ENCODE data around the gene DDX51. TPM values are rescaled to one million over a fixed set of nuclear protein-coding genes. Genes with fewer than 3 reads are reported as not detected.

DDX51 gene
- total and polyA plus RNA-seq, 2 experiments from 2014 or later = 12.4 to 18.3 TPM

DNA sequence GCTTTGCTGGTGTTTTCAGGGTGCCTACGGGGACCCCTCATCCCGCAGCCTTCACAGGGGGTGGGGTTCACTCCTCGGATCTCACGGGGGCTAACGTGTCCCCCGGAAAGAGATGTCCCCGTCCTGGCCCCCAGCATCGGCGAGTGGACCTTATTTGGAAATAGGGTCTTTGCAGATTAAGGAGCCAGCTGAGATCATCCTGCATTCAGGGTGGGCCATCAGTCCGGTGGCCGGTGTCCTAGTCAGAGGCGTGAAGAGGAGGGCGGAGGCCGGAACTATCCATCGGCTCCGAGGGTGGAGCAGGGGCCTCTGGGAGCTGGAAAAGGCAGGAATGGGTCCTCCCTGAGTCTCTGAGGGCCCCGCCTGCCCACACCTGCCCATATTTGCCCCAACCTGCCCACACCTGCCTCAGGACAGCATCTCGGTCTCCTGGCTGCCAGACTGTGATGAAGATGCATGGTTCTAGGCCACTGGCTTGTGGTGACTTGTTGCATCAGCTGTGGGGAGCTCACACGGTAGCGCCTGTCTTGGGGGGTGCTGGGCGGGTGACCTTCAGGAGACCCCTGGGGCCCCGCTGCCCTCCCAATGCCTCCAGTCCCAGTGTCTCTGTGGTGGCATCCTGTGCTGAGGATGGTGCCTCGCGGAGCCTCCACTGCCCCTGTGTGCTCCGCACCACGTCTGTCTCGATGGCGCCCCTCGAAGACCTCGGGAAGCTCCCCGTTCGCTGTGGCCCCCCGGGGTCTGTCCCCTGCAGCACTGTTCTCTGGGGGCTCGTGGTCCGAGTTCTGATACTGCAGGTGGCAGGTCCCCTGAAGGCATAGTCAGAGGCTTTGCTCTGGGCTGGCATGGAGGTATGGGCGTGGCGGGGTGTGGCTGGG is 14.8 kb upstream of the DDX51 start (continued):
- TF ChIP-seq, protein P1, sequence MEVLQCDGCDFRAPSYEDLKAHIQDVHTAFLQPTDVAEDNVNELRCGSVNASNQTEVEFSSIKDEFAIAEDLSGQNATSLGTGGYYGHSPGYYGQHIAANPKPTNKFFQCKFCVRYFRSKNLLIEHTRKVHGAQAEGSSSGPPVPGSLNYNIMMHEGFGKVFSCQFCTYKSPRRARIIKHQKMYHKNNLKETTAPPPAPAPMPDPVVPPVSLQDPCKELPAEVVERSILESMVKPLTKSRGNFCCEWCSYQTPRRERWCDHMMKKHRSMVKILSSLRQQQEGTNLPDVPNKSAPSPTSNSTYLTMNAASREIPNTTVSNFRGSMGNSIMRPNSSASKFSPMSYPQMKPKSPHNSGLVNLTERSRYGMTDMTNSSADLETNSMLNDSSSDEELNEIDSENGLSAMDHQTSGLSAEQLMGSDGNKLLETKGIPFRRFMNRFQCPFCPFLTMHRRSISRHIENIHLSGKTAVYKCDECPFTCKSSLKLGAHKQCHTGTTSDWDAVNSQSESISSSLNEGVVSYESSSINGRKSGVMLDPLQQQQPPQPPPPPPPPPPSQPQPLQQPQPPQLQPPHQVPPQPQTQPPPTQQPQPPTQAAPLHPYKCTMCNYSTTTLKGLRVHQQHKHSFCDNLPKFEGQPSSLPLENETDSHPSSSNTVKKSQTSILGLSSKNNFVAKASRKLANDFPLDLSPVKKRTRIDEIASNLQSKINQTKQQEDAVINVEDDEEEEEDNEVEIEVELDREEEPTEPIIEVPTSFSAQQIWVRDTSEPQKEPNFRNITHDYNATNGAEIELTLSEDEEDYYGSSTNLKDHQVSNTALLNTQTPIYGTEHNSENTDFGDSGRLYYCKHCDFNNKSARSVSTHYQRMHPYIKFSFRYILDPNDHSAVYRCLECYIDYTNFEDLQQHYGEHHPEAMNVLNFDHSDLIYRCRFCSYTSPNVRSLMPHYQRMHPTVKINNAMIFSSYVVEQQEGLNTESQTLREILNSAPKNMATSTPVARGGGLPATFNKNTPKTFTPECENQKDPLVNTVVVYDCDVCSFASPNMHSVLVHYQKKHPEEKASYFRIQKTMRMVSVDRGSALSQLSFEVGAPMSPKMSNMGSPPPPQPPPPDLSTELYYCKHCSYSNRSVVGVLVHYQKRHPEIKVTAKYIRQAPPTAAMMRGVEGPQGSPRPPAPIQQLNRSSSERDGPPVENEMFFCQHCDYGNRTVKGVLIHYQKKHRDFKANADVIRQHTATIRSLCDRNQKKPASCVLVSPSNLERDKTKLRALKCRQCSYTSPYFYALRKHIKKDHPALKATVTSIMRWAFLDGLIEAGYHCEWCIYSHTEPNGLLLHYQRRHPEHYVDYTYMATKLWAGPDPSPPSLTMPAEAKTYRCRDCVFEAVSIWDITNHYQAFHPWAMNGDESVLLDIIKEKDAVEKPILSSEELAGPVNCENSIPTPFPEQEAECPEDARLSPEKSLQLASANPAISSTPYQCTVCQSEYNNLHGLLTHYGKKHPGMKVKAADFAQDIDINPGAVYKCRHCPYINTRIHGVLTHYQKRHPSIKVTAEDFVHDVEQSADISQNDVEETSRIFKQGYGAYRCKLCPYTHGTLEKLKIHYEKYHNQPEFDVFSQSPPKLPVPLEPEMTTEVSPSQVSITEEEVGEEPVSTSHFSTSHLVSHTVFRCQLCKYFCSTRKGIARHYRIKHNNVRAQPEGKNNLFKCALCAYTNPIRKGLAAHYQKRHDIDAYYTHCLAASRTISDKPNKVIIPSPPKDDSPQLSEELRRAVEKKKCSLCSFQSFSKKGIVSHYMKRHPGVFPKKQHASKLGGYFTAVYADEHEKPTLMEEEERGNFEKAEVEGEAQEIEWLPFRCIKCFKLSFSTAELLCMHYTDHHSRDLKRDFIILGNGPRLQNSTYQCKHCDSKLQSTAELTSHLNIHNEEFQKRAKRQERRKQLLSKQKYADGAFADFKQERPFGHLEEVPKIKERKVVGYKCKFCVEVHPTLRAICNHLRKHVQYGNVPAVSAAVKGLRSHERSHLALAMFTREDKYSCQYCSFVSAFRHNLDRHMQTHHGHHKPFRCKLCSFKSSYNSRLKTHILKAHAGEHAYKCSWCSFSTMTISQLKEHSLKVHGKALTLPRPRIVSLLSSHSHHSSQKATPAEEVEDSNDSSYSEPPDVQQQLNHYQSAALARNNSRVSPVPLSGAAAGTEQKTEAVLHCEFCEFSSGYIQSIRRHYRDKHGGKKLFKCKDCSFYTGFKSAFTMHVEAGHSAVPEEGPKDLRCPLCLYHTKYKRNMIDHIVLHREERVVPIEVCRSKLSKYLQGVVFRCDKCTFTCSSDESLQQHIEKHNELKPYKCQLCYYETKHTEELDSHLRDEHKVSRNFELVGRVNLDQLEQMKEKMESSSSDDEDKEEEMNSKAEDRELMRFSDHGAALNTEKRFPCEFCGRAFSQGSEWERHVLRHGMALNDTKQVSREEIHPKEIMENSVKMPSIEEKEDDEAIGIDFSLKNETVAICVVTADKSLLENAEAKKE (CRISPR knock-in tag; IDR thresholded peaks at IDR 0.05) = no peak

DNA sequence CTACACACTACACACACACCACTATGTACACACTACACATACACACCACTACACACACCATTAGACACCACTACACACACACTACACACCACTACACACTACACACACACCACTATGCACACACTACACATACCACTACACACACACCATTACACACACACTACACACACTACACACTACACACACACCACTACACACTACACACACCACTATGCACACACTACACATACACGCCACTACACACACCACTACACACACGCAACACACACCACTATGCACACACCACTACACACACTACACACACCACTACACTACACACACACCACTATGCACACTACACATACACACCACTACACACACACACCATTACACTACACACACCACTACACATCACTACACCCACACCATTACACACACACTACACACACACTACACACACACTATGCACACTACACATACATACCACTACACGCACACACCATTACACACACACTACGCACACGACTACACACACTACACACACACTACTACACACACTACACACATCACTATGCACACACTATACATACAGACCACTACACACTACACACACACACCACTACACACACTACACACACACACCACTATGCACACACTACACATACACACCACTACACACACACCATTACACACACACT is 13.8 kb upstream of the DDX51 start:
- Histone ChIP-seq H3K4me1 (ENCODE audit: insufficient read depth) (no peaks in the 10 kb centered on the region), H4K20me1 (replicated peaks; ENCODE audit: insufficient read depth) (no peaks in the 10 kb centered on the region), H3F3A (replicated peaks; ENCODE audit: low read depth) (peaks cover 24% of the 10 kb centered on the region), H2AFZ (no peak overlapping the region), H3K79me2 (replicated peaks; ENCODE audit: insufficient read depth) (no peaks in the 10 kb centered on the region), H3K27ac (ENCODE audit: low read depth) (no peak overlapping the region), H3K27me3 (ENCODE audit: insufficient read depth) (no peaks in the 10 kb centered on the region), H3K4me3 (no peak overlapping the region), H3K9me2 (ENCODE audit: insufficient read depth) (no peaks in the 10 kb centered on the region), H3K36me3 (ENCODE audit: insufficient read depth) (no peaks in the 10 kb centered on the region), H3K4me2 (no peak overlapping the region)
- no peaks in the 10 kb centered on the region for H3K4me1 Mint-ChIP-seq
- no peaks in the 10 kb centered on the region for H3K9me3 Mint-ChIP-seq
- DNase-seq (ENCODE audit: low spot score) (no peak), ATAC-seq (no peak)
- no peak overlapping the region for H3K27ac Mint-ChIP-seq
- peaks cover 13% of the 10 kb centered on the region for H3K27me3 Mint-ChIP-seq (ENCODE audit: insufficient read depth, low read depth, poor library complexity)
- H3K4me3 Mint-ChIP-seq = no peak overlapping the region
- no peaks in the 10 kb centered on the region; the same call in 1 of the 3 replicates for H3K36me3 Mint-ChIP-seq (ENCODE audit: low read depth)
- TF ChIP-seq CREB1 (CRISPR knock-in tag; IDR thresholded peaks at IDR 0.05; ENCODE audit: low read depth) = no peak
- no peak for TF ChIP-seq EZH2phosphoT487 (IDR thresholded peaks at IDR 0.05; ENCODE audit: unreplicated experiment)
- TF ChIP-seq, protein P2, sequence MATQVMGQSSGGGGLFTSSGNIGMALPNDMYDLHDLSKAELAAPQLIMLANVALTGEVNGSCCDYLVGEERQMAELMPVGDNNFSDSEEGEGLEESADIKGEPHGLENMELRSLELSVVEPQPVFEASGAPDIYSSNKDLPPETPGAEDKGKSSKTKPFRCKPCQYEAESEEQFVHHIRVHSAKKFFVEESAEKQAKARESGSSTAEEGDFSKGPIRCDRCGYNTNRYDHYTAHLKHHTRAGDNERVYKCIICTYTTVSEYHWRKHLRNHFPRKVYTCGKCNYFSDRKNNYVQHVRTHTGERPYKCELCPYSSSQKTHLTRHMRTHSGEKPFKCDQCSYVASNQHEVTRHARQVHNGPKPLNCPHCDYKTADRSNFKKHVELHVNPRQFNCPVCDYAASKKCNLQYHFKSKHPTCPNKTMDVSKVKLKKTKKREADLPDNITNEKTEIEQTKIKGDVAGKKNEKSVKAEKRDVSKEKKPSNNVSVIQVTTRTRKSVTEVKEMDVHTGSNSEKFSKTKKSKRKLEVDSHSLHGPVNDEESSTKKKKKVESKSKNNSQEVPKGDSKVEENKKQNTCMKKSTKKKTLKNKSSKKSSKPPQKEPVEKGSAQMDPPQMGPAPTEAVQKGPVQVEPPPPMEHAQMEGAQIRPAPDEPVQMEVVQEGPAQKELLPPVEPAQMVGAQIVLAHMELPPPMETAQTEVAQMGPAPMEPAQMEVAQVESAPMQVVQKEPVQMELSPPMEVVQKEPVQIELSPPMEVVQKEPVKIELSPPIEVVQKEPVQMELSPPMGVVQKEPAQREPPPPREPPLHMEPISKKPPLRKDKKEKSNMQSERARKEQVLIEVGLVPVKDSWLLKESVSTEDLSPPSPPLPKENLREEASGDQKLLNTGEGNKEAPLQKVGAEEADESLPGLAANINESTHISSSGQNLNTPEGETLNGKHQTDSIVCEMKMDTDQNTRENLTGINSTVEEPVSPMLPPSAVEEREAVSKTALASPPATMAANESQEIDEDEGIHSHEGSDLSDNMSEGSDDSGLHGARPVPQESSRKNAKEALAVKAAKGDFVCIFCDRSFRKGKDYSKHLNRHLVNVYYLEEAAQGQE (IDR thresholded peaks at IDR 0.05; ENCODE audit: unreplicated experiment) = no peak
- no peak for TF ChIP-seq STAT1 (IDR thresholded peaks at IDR 0.05; ENCODE audit: unreplicated experiment)
- TF ChIP-seq ZNF331 (CRISPR knock-in tag; IDR thresholded peaks at IDR 0.05; ENCODE audit: low read depth) = no peak
- no peak for TF ChIP-seq EZH2 (IDR thresholded peaks at IDR 0.05; ENCODE audit: low read depth, unreplicated experiment)
- TF ChIP-seq, protein P3, sequence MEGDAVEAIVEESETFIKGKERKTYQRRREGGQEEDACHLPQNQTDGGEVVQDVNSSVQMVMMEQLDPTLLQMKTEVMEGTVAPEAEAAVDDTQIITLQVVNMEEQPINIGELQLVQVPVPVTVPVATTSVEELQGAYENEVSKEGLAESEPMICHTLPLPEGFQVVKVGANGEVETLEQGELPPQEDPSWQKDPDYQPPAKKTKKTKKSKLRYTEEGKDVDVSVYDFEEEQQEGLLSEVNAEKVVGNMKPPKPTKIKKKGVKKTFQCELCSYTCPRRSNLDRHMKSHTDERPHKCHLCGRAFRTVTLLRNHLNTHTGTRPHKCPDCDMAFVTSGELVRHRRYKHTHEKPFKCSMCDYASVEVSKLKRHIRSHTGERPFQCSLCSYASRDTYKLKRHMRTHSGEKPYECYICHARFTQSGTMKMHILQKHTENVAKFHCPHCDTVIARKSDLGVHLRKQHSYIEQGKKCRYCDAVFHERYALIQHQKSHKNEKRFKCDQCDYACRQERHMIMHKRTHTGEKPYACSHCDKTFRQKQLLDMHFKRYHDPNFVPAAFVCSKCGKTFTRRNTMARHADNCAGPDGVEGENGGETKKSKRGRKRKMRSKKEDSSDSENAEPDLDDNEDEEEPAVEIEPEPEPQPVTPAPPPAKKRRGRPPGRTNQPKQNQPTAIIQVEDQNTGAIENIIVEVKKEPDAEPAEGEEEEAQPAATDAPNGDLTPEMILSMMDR (conservative IDR thresholded peaks at IDR 0.05; ENCODE audit: low read depth in 2 of 2) = no peak

Data from GM23338 (cell line).